HG03521 (cell line): Measurements from ENCODE around the gene NLRC3.

Experiments used
- ATAC-seq: cut with Tn5 transposase; IDR thresholded peaks from one replicate; pipeline ENCODE4 v1.9.1; 2021; ENCODE audit warnings: mild to moderate bottlenecking, moderate library complexity; ENCODE audit not compliant: unreplicated experiment

The NLRC3 gene

GRCh38 chr16:3581392-3581791 is 4.2 kb upstream of the NLRC3 start:
- no peak for ATAC-seq

- ATAC-seq = no peak
These were observed 3.5 kb upstream of the NLRC3 start for GRCh38 chr16:3580686-3581085.

GRCh38 chr16:3580251-3580651 is 3.0 kb upstream of the NLRC3 start:
- ATAC-seq = no peak

GRCh38 chr16:3579776-3580175 is 2.6 kb upstream of the NLRC3 start:
- no peak for ATAC-seq

GRCh38 chr16:3578610-3579551 is 1.7 kb upstream of the NLRC3 start:
- ATAC-seq = peak; percentile 61

- ATAC-seq = no peak
These were observed 918 bp upstream of the NLRC3 start for GRCh38 chr16:3578121-3578520.

- ATAC-seq = no peak
These were observed 992 bp downstream of the NLRC3 start for GRCh38 chr16:3576211-3576610.

GRCh38 chr16:3575491-3575890 is 1.7 kb downstream of the NLRC3 start:
- ATAC-seq = no peak

GRCh38 chr16:3574195-3574594 is 3.0 kb downstream of the NLRC3 start:
- no peak for ATAC-seq

GRCh38 chr16:3573146-3573815 is 3.9 kb downstream of the NLRC3 start:
- no peak for ATAC-seq

GRCh38 chr16:3570420-3571062 is 6.7 kb downstream of the NLRC3 start:
- no peak for ATAC-seq

GRCh38 chr16:3569851-3570250 is 7.4 kb downstream of the NLRC3 start:
- ATAC-seq = no peak

- no peak for ATAC-seq
These were observed 10.2 kb downstream of the NLRC3 start for GRCh38 chr16:3566990-3567389.

- no peak for ATAC-seq
These were observed 12.4 kb downstream of the NLRC3 start for GRCh38 chr16:3564889-3565141.

- ATAC-seq = no peak
These were observed 12.9 kb downstream of the NLRC3 start for GRCh38 chr16:3564130-3564888.

GRCh38 chr16:3562914-3563480 is 14.2 kb downstream of the NLRC3 start:
- no peak for ATAC-seq

- no peak for ATAC-seq
These were observed 15.6 kb downstream of the NLRC3 start for GRCh38 chr16:3561626-3562025.

GRCh38 chr16:3554351-3554928 is 22.8 kb downstream of the NLRC3 start:
- no peak for ATAC-seq

GRCh38 chr16:3553138-3553923 is 23.9 kb downstream of the NLRC3 start:
- ATAC-seq = no peak
